Measurements from ENCODE around the gene ENTHD1.
"Not testable (repeated sequence)": the region's sequence is repeated elsewhere in the genome, so short reads cannot be mapped to it uniquely, and the experiment has no call there.

Gene ENTHD1

GRCh38 chr22:39776295-39777009, 117.1 kb downstream of the ENTHD1 start:
- no peak for DNase-seq

GRCh38 chr22:39773976-39774539, 119.5 kb downstream of the ENTHD1 start:
- peak; percentile 15 to 37 for DNase-seq

GRCh38 chr22:39773503-39773902, 120.1 kb downstream of the ENTHD1 start:
- no peak for DNase-seq

DNA sequence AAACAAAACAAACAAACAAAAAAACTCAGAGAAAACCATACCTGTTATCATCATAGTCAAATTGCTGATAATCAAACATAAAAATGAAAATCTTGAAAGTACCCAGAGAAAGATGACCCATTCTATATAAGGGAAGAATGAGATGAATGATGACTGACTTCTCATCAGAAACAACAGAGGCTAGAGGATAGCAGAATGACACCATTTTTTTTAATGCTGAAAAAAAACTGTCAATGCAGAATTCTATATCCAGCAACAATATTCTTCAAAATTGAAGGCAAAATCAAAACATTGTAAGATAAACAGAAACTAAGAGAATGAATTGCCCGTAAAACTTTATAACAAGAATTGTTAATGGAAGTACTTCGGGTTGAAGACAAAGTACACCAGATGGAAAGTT, 122.1 kb downstream of the ENTHD1 start:
- DNase-seq = no peak

DNA sequence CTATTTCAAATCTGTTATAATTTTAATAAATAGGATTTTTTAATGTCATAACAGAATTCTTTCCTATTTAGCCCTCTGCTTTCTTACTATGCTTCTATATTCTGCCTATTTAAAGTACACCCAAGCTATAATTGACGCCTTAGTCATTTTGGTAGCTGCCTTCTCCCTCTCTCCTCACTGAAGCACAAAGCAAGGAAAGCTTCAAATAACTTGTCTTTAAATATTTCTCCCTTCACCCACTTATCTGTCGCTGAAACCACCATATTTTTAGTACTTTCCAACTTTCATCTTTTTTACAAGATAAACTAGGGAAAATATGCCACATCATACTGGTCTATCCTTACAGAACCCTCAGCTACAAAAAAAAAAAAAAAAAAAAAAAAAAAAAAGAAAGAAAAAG, 127.9 kb downstream of the ENTHD1 start:
- DNase-seq = no peak

DNA sequence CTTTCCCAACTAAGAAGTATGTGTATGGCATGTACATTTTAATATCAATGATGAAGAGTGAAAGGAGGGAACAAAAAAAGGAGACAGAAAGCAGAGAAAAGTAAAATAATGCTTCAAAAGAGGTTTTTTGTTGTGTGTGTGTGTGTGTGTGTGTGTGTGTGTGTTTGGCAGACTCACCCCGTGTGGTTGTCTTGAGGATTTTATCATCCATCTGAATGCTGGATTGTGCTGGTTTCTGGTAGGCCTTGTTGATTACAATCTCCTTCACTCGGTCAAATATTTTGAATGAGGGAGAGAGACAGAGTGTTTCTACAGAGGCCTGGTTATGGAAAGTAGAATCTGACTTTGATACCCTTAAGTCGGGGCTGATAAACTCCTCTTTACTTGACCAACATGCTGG, 128.5 kb downstream of the ENTHD1 start:
- DNase-seq = no peak

GRCh38 chr22:39763276-39763675, 130.3 kb downstream of the ENTHD1 start:
- no peak for DNase-seq

GRCh38 chr22:39750759-39751158, 142.8 kb downstream of the ENTHD1 start:
- no peak for DNase-seq

- DNase-seq = no peak
These were observed 144.7 kb downstream of the ENTHD1 start for GRCh38 chr22:39748877-39749276.

- DNase-seq = no peak
These were observed 146.8 kb downstream of the ENTHD1 start for GRCh38 chr22:39746600-39747262.

DNA sequence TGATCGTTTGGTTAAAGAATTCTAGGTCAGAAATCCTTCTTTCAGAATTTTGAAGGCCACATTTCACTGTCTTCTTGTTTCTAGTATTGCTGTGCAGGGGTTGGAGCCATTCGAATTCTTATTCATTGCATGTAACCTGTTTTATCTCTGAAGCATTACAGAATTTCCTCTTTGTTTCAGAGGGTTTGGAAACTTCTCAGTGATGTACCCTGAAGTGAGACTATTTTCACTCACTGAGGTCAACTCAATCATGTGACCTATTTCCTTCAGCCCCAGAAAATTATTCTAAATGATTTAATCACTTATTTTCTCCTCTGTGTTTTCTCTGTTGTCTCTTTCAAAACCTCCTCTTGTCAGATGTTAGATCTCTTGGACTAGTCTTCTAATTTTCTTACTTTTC, 147.8 kb downstream of the ENTHD1 start:
- no peak for DNase-seq

DNA sequence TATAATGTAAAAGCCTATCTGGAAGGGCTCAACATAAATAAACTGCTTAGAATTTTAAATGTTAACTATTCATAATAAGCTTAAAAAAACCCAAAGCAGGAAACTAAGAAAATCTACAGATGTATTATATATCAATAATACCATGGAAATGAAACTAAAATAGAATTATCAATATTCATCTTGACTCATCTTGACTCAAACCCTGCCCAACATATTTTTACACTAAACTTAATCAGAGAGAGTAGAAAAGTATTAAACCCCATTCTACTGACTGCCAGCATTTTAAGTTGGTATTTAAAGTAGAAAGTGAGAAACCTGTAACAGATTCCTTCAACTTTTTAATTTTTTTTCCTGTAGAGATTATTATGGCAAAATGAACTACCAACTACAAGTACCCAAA, 149.2 kb downstream of the ENTHD1 start:
- no peak for DNase-seq

DNA sequence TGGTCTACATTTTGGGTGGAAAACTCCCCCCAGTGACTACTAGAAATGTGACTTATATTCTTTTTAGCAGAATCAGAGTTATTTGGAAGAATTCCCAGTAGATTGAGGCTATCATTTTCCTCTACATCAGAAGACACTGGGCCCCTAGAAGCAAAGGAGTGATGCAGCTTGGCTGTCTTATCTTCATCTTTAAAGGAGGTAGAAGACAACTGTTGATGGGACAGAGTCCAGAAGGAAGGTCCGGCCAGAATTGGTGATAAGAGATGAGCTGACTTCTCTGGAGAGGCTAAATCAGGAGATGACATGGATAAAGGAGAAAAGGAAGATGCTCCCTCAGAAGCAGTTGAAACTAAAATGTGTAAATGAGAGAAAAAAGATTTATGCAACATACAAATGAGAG, 149.6 kb downstream of the ENTHD1 start:
- no peak for DNase-seq

DNA sequence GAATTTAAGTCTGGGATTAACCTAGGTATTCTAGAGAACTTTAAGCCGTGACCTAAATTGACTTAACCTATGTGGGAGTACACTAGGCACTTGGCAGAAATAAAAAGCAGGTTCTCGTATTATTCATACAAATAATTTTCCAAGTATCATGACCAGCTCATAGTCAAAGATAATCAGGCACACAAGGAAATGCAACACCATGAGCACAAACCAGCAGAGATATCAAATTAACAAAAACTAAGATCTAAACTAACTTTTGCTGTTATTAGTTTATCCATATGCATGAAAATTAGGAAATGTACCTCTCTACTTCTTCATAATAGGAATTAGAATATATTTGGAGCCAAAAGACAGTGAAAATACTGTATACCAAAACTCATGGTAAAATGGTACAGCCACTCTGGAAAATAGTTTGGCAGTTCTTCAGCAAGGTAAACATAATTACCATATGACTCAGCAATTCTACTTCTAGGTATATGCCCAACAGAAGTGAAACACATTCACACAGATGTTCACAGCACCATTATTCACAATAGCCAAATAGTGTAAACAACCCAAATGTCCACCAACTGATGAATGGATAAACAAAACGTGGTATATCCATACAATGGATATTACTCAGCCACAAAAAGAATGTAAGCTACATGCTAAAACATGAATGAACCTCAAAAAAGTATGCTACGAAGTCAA, 154.1 kb downstream of the ENTHD1 start:
- no peak for DNase-seq

GRCh38 chr22:39738746-39739145, 154.8 kb downstream of the ENTHD1 start:
- DNase-seq = no peak

GRCh38 chr22:39735776-39736175, 157.8 kb downstream of the ENTHD1 start:
- DNase-seq = no peak

GRCh38 chr22:39734866-39735265, 158.7 kb downstream of the ENTHD1 start:
- no peak for DNase-seq

GRCh38 chr22:39734046-39734445, 159.5 kb downstream of the ENTHD1 start:
- DNase-seq = not testable (repeated sequence)

GRCh38 chr22:39733191-39733590, 160.4 kb downstream of the ENTHD1 start:
- no peak for DNase-seq

DNA sequence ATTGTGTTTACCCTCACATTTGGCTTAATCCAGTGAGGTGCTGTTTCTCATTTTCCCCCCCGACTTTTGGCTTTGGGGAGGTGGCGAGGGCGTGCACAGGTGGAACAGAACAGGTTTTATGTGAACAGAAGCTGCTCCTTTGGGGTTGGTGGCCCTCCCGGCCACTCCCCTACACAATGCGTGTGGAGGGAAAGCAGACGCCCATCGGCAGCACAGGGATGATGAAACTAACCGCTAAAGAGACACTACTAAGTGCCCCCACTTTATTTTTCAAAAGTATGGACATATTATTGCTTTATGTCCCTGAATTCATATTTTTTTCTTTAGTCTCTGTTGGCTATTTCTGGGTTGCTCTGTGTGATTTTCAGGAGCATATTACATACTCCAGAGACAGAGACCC, 160.9 kb downstream of the ENTHD1 start:
- DNase-seq = no peak

DNA sequence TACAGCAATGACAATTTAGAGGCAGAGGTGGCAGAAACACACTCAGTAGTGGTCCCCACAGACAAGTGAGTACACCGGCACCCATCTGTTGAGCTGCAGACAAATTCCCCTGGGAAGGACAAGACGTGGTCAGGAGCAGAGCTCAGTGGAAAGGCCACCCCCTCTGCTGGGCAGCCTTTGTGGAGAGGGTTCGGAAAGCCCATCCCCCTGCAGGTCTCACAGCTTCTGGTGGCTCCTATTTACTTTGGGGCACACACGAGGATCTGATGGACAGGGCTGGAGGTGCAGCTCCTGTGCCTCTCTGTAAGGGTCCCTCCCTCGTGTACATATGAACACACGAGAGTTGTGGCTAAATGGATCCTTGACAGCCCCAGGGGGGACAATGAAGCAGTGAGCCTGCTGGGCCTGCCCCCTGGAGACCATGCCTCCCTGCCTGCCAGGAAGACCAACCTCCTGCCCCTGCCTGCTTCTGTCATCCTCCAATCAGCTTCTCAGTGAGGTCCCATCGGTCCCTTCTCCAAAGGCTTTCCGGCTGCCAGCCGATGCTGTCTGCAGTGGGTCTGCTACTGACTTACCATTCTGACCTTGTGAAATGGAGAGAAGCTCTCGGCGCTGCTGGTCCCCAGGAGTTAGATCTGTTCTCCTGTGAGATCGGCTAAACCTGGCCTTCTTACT, 161.5 kb downstream of the ENTHD1 start:
- DNase-seq = no peak

DNA sequence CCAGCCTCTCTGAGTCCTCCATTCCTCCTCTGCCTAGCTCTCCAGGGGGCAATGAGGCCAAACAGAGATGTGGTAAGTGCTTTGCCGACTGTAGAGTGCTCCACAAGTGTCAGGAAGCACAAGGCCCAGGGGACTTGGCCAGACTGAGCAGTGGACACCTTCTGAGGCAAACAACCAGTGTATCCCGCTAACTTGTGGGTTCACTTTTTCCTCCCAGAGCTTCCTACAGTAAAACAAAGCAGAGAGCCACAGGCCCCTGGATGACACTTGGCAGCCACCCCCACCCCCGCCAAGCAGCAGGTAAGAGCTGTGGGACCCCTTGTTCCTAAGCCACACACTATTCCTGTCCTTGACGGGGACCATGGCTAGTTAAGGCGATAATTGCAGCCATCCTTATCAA, 162.1 kb downstream of the ENTHD1 start:
- no peak for DNase-seq

Data from CD4-positive, alpha-beta T cell treated with Interleukin-4 for 1 hour (primary cell).